ENCODE measurements around the gene STAM. TPM values are rescaled to one million over a fixed set of nuclear protein-coding genes. Genes with fewer than 3 reads are reported as not detected.

Gene STAM
- polyA plus RNA-seq, 1 donor from 2014 or later, result 33.0 TPM

GRCh38 chr10:17651896-17652295, 7.9 kb downstream of the STAM start:
- Histone ChIP-seq H3K79me2 (replicated peaks; ENCODE audit: insufficient read depth, low read length) (peaks cover 84% of the 10 kb centered on the region), H3K4me3 (ENCODE audit: low read length) (no peak overlapping the region), H3K9me2 (ENCODE audit: insufficient read depth, low read length) (no peaks in the 10 kb centered on the region), H3K27me3 (ENCODE audit: insufficient read depth, low read depth, low read length) (no peaks in the 10 kb centered on the region), H3K36me3 (ENCODE audit: insufficient read depth, low read length) (no peaks in the 10 kb centered on the region), H3K4me2 (ENCODE audit: low read length) (no peak overlapping the region), H3K9ac (ENCODE audit: low read length) (no peak overlapping the region), H4K20me1 (ENCODE audit: insufficient read depth) (no peaks in the 10 kb centered on the region), H3K27ac (ENCODE audit: low read length) (no peak overlapping the region), H3F3A (ENCODE audit: insufficient read depth, low read length, poor library complexity, severe bottlenecking) (no peaks in the 10 kb centered on the region), H3K9me3 (ENCODE audit: low read length) (no peaks in the 10 kb centered on the region), H2AFZ (ENCODE audit: low read depth, low read length) (no peak overlapping the region)
- TF ChIP-seq TAF1 (IDR thresholded peaks at IDR 0.05; ENCODE audit: low read depth), result no peak
- TF ChIP-seq REST (IDR thresholded peaks at IDR 0.05; ENCODE audit: borderline replicate concordance), result no peak
- no peak for TF ChIP-seq RAD21 (conservative IDR thresholded peaks at IDR 0.05)
- TF ChIP-seq MXI1 (conservative IDR thresholded peaks at IDR 0.05; ENCODE audit: poor library complexity, severe bottlenecking), result no peak
- TF ChIP-seq POLR2AphosphoS5 (IDR thresholded peaks at IDR 0.05), result no peak
- TF ChIP-seq EZH2 (IDR thresholded peaks at IDR 0.05; ENCODE audit: borderline replicate concordance, insufficient read depth, low read length, poor library complexity, severe bottlenecking), result no peak
- TF ChIP-seq EP300 (conservative IDR thresholded peaks at IDR 0.05; ENCODE audit: poor library complexity, severe bottlenecking), result no peak
- no peak for TF ChIP-seq CTCF (IDR thresholded peaks at IDR 0.05; ENCODE audit: poor library complexity, severe bottlenecking)
- TF ChIP-seq SMC3 (conservative IDR thresholded peaks at IDR 0.05; ENCODE audit: poor library complexity), result no peak

- no peaks in the 10 kb centered on the region for H3K27me3 ChIP-seq (ENCODE audit: insufficient read depth, low read depth, low read length)
- no peak overlapping the region for H2AFZ ChIP-seq (ENCODE audit: low read depth, low read length)
- no peak overlapping the region for H3K9ac ChIP-seq (ENCODE audit: low read length)
- no peaks in the 10 kb centered on the region for H3K9me2 ChIP-seq (ENCODE audit: insufficient read depth, low read length)
- H3K27ac ChIP-seq (ENCODE audit: low read length), result no peak overlapping the region
- peaks cover 84% of the 10 kb centered on the region for H3K79me2 ChIP-seq (replicated peaks; ENCODE audit: insufficient read depth, low read length)
- no peaks in the 10 kb centered on the region for H4K20me1 ChIP-seq (ENCODE audit: insufficient read depth)
- TF ChIP-seq RAD21 (conservative IDR thresholded peaks at IDR 0.05) (no peak), TAF1 (IDR thresholded peaks at IDR 0.05; ENCODE audit: low read depth) (no peak), SMC3 (conservative IDR thresholded peaks at IDR 0.05; ENCODE audit: poor library complexity) (no peak), POLR2AphosphoS5 (IDR thresholded peaks at IDR 0.05) (no peak), EZH2 (IDR thresholded peaks at IDR 0.05; ENCODE audit: borderline replicate concordance, insufficient read depth, low read length, poor library complexity, severe bottlenecking) (no peak), EP300 (conservative IDR thresholded peaks at IDR 0.05; ENCODE audit: poor library complexity, severe bottlenecking) (no peak), CTCF (IDR thresholded peaks at IDR 0.05; ENCODE audit: poor library complexity, severe bottlenecking) (no peak), MXI1 (conservative IDR thresholded peaks at IDR 0.05; ENCODE audit: poor library complexity, severe bottlenecking) (no peak), REST (IDR thresholded peaks at IDR 0.05; ENCODE audit: borderline replicate concordance) (no peak)
- H3K36me3 ChIP-seq (ENCODE audit: insufficient read depth, low read length), result no peaks in the 10 kb centered on the region
- H3K4me2 ChIP-seq (ENCODE audit: low read length), result no peak overlapping the region
- H3F3A ChIP-seq (ENCODE audit: insufficient read depth, low read length, poor library complexity, severe bottlenecking), result no peaks in the 10 kb centered on the region
- no peaks in the 10 kb centered on the region for H3K9me3 ChIP-seq (ENCODE audit: low read length)
- H3K4me3 ChIP-seq (ENCODE audit: low read length), result no peak overlapping the region
Measured at GRCh38 chr10:17652585-17652984, 8.6 kb downstream of the STAM start.

Measured in neural cell (in vitro differentiated cells).